ENCODE results near the gene NEK5.

DNA sequence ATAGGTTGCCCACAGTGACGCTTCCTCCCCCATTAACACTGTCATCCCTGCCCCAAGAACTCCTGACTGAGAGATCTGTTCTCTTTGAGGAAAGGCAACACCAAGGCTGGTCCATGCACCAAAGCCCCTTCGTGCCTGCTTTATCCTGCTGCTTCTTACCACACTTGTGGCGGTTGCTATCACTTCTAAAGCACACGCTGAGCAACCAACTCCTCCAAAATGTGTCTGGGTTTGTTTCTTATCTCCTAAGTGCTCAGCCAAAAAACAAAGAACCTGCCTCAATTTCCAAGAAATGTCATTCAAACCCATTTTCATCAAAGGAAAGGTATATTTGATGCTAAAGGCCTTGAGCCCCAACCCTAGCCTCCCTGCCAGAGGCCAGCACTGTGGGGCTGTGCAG lies 132.2 kb downstream of the NEK5 start:
- TF ChIP-seq, protein P1, sequence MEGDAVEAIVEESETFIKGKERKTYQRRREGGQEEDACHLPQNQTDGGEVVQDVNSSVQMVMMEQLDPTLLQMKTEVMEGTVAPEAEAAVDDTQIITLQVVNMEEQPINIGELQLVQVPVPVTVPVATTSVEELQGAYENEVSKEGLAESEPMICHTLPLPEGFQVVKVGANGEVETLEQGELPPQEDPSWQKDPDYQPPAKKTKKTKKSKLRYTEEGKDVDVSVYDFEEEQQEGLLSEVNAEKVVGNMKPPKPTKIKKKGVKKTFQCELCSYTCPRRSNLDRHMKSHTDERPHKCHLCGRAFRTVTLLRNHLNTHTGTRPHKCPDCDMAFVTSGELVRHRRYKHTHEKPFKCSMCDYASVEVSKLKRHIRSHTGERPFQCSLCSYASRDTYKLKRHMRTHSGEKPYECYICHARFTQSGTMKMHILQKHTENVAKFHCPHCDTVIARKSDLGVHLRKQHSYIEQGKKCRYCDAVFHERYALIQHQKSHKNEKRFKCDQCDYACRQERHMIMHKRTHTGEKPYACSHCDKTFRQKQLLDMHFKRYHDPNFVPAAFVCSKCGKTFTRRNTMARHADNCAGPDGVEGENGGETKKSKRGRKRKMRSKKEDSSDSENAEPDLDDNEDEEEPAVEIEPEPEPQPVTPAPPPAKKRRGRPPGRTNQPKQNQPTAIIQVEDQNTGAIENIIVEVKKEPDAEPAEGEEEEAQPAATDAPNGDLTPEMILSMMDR (IDR thresholded peaks at IDR 0.05; ENCODE audit: poor library complexity): no peak
- no peak for TF ChIP-seq EZH2phosphoT487 (IDR thresholded peaks at IDR 0.05; ENCODE audit: low read depth, severe bottlenecking, unreplicated experiment)

Measured in hepatocyte (in vitro differentiated cells).